Left lung (tissue), 10 donors: Measurements from ENCODE around the gene ROBO1. TPM values are rescaled to one million over a fixed set of nuclear protein-coding genes. Genes with fewer than 3 reads are reported as not detected.

ENCODE experiments used
- ATAC-seq: fragments of 200-7000 bp; cut with Tn5 transposase; one replicate; pipeline ENCODE4 v1.9.1; 2020; ENCODE audit warnings: moderate library complexity
- DNase-seq, 4 donors: peaks; one replicate each; pipeline ENCODE4 v3.0.0-alpha.2; 2013 to 2020
- H3K27ac ChIP-seq, 2 donors: fragments of 200-600 bp; sonication (generic) in 1 of 2; one replicate each; pipeline versions ENCODE4 v1.5.0 to v1.8.0; 2020 to 2021
- H3K27me3 ChIP-seq, 2 donors: fragments of 200-600 bp; sonication (generic) in 1 of 2; one replicate each; pipeline versions ENCODE4 v1.5.0 to v1.8.0; 2020 to 2021
- H3K36me3 ChIP-seq, 2 donors: fragments of 200-600 bp; sonication (generic) in 1 of 2; one replicate each; pipeline versions ENCODE4 v1.5.0 to v1.8.0; 2020 to 2021
- H3K4me1 ChIP-seq, 2 donors: fragments of 200-600 bp; one replicate each; pipeline ENCODE4 v1.8.0; 2021
- H3K4me3 ChIP-seq, 2 donors: fragments of 200-600 bp; sonication (generic) in 1 of 2; one replicate each; pipeline versions ENCODE4 v1.5.0 to v1.8.0; 2020 to 2021; ENCODE audit warnings: mild to moderate bottlenecking in 1 of 2
- H3K9me3 ChIP-seq, 2 donors: fragments of 200-600 bp; sonication (generic) in 1 of 2; one replicate each; pipeline versions ENCODE4 v1.5.0 to v1.8.0; 2020 to 2021
- intact Hi-C, 2 donors: fragments of 100-400 bp; cut with DNase I; formaldehyde crosslinking; loops; one replicate each; pipeline versions ENCODE4 v1.11.2 to v1.14.2; 2022
- polyA plus RNA-seq, 6 donors: library from polyadenylated mRNA; unstranded; fragments of 120-200 nt; gene quantifications; one replicate each; pipeline ENCODE4 v1.2.1, GENCODE V29; 2013; ENCODE audit not compliant: insufficient read length in 6 of 6
- total RNA-seq, 2 donors: library from RNA; stranded (reverse); fragmentation: NEBNext Ultra II Directional; extraction: Animal tissue kit (Norgen Biotek cat#: 25700); gene quantifications; one replicate each; pipeline ENCODE4 v1.2.1, GENCODE V29; 2021
- TF ChIP-seq, protein P1 (sequence below), 2 donors: fragments of 200-600 bp; sonication (generic) in 1 of 2; IDR thresholded peaks; one replicate each; pipeline versions ENCODE4 v1.5.0 to v1.8.0; 2021; ENCODE audit warnings: antibody characterized with exemption in 2 of 2
- donor health status: DM: no; HTN: yes; CAD: no.
- donor health status: DM: no; HTN: no; CAD: no.

Gene ROBO1
- total and polyA plus RNA-seq, 8 donors, result 20.3 to 134 (median 102) TPM

DNA sequence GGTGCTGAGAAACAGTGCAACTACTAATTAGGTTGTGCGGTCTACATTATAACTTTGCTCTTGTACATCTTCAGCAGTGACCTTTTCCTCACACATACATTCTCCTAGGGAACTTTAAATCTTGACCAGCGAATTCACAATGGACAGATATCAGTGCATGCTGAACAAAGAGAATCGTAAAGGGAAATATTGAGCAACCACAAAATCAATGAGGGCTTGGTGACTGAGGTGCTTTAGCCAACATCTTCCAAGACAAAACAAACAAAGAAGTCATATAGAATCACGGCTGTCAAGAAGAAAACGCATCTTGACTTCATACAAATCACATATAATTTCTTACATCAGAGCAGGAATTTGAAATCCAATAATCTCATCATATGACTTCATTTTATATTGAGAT, 1022.0 kb downstream of the ROBO1 start:
- DNase-seq (no peak), ATAC-seq (no peak)
- Histone ChIP-seq H3K9me3 (no peaks in the 10 kb centered on the region), H3K36me3 (no peaks in the 10 kb centered on the region), H3K4me1 (no peaks in the 10 kb centered on the region), H3K27ac (no peak overlapping the region), H3K4me3 (no peak overlapping the region), H3K27me3 (no peaks in the 10 kb centered on the region)
- intact Hi-C loops, result no loop called here
- TF ChIP-seq, protein P1, sequence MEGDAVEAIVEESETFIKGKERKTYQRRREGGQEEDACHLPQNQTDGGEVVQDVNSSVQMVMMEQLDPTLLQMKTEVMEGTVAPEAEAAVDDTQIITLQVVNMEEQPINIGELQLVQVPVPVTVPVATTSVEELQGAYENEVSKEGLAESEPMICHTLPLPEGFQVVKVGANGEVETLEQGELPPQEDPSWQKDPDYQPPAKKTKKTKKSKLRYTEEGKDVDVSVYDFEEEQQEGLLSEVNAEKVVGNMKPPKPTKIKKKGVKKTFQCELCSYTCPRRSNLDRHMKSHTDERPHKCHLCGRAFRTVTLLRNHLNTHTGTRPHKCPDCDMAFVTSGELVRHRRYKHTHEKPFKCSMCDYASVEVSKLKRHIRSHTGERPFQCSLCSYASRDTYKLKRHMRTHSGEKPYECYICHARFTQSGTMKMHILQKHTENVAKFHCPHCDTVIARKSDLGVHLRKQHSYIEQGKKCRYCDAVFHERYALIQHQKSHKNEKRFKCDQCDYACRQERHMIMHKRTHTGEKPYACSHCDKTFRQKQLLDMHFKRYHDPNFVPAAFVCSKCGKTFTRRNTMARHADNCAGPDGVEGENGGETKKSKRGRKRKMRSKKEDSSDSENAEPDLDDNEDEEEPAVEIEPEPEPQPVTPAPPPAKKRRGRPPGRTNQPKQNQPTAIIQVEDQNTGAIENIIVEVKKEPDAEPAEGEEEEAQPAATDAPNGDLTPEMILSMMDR (IDR thresholded peaks at IDR 0.05), result no peak

GRCh38 chr3:78742491-78742890, 1025.3 kb downstream of the ROBO1 start:
- no peaks in the 10 kb centered on the region for H3K9me3 ChIP-seq
- TF ChIP-seq, protein P1 (IDR thresholded peaks at IDR 0.05), result no peak
- H3K27ac ChIP-seq, result no peak overlapping the region
- no peaks in the 10 kb centered on the region for H3K4me1 ChIP-seq
- H3K27me3 ChIP-seq, result no peaks in the 10 kb centered on the region
- intact Hi-C loops, result no loop called here
- H3K4me3 ChIP-seq, result no peak overlapping the region
- ATAC-seq (no peak), DNase-seq (no peak)
- no peaks in the 10 kb centered on the region for H3K36me3 ChIP-seq

- no peak for ATAC-seq
- no peak overlapping the region for H3K27ac ChIP-seq
- no peaks in the 10 kb centered on the region for H3K4me1 ChIP-seq
- H3K27me3 ChIP-seq, result no peaks in the 10 kb centered on the region
- intact Hi-C loops, result no loop called here
- H3K36me3 ChIP-seq, result no peaks in the 10 kb centered on the region
- TF ChIP-seq, protein P1 (IDR thresholded peaks at IDR 0.05), result no peak
- no peaks in the 10 kb centered on the region for H3K9me3 ChIP-seq
- DNase-seq, result no peak
- no peak overlapping the region for H3K4me3 ChIP-seq
These were observed 1025.8 kb downstream of the ROBO1 start for GRCh38 chr3:78742041-78742440.

DNA sequence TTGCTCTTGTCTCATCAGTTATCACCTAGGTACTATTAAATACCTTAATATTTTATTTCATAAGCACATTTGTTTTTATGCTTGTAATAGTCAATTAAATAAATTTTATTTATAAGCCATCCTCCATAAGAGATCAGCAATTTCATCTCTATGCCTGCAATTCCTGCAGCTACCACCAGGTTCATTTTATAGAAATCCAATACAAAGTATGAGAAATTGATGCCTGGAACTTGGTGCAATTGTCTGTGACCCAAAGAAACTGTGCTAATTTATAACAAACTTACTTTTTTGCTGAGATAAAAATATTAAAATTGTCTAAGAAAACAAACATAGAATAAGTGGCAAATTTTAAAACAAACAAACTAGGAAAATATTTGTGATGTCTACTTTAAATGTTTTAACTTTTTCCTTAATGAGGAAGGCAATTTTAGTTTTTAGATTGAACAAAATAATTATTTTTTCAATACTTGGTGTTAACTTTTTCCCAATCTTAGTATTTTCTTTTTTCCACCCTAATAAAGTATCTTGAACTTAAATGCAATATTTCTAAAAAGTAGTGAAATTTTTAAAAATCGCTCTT, 1026.6 kb downstream of the ROBO1 start:
- TF ChIP-seq, protein P1 (IDR thresholded peaks at IDR 0.05), result peak; percentile 11 to 37
- Histone ChIP-seq H3K9me3 (no peaks in the 10 kb centered on the region), H3K27ac (no peak overlapping the region), H3K4me1 (no peaks in the 10 kb centered on the region), H3K27me3 (no peaks in the 10 kb centered on the region), H3K4me3 (no peak overlapping the region), H3K36me3 (no peaks in the 10 kb centered on the region)
- DNase-seq, result no peak
- intact Hi-C loops, result no loop called here
- no peak for ATAC-seq

GRCh38 chr3:78738833-78739232, 1029.0 kb downstream of the ROBO1 start:
- DNase-seq (no peak), ATAC-seq (no peak)
- intact Hi-C loops, result no loop called here
- H3K36me3 ChIP-seq, result no peaks in the 10 kb centered on the region
- H3K9me3 ChIP-seq, result no peaks in the 10 kb centered on the region
- no peaks in the 10 kb centered on the region for H3K27me3 ChIP-seq
- TF ChIP-seq, protein P1 (IDR thresholded peaks at IDR 0.05), result no peak
- H3K4me1 ChIP-seq, result no peaks in the 10 kb centered on the region
- no peak overlapping the region for H3K4me3 ChIP-seq
- no peak overlapping the region for H3K27ac ChIP-seq
